GM06990 (cell line): ENCODE results near the gene LINC00305.
A peak's percentile ranks its signal among the peaks of the same experiment; 100 is the strongest.

Experiments
- DNase-seq: peaks from one replicate; pipeline ENCODE4 v3.0.0-alpha.2; 2011; ENCODE audit not compliant: insufficient read length; ENCODE audit errors: extremely low read depth
- H3K27me3 ChIP-seq: replicated peaks from 2 replicates; pipeline ENCODE4 v1.6.0; 2011; ENCODE audit warnings: low read length; ENCODE audit not compliant: control insufficient read depth, insufficient read depth
- H3K36me3 ChIP-seq: 2 replicates; pipeline ENCODE4 v1.5.1; 2011; ENCODE audit warnings: low read length; ENCODE audit not compliant: control insufficient read depth, insufficient read depth
- H3K4me3 ChIP-seq: replicated peaks from 2 replicates; pipeline ENCODE4 v1.5.1; 2011; ENCODE audit warnings: low read depth, mild to moderate bottlenecking, control low read depth, low read length
- TF ChIP-seq, protein P1 (sequence below): IDR thresholded peaks from 2 replicates; pipeline ENCODE4 v1.5.1; 2011; ENCODE audit warnings: low read length, control low read depth, mild to moderate bottlenecking, inconsistent platforms; ENCODE audit not compliant: insufficient read depth, poor library complexity, severe bottlenecking

LINC00305 gene

DNA sequence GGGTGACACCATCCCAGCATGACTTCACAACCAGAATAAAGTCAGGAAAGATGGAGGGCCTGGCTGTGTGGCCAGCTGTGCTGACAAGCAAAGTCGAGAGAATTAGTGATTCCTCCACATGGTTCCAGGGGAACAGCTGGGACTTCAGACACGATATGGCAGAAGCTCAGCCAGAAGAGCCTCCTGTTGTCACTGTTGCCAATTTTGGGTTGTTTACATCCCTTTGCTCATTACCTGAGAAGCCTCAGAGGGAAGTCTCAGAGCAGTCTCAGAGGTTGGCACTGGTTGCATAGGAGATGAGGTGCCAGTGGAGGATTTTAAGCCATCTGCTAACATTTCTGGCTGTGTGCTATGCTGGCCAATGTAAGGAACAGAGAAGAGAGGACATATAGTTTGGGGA is 16.0 kb downstream of the LINC00305 start:
- H3K36me3 ChIP-seq: no peaks in the 10 kb centered on the region
- no peak overlapping the region for H3K4me3 ChIP-seq
- TF ChIP-seq, protein P1, sequence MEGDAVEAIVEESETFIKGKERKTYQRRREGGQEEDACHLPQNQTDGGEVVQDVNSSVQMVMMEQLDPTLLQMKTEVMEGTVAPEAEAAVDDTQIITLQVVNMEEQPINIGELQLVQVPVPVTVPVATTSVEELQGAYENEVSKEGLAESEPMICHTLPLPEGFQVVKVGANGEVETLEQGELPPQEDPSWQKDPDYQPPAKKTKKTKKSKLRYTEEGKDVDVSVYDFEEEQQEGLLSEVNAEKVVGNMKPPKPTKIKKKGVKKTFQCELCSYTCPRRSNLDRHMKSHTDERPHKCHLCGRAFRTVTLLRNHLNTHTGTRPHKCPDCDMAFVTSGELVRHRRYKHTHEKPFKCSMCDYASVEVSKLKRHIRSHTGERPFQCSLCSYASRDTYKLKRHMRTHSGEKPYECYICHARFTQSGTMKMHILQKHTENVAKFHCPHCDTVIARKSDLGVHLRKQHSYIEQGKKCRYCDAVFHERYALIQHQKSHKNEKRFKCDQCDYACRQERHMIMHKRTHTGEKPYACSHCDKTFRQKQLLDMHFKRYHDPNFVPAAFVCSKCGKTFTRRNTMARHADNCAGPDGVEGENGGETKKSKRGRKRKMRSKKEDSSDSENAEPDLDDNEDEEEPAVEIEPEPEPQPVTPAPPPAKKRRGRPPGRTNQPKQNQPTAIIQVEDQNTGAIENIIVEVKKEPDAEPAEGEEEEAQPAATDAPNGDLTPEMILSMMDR: no peak
- no peaks in the 10 kb centered on the region for H3K27me3 ChIP-seq
- no peak for DNase-seq

DNA sequence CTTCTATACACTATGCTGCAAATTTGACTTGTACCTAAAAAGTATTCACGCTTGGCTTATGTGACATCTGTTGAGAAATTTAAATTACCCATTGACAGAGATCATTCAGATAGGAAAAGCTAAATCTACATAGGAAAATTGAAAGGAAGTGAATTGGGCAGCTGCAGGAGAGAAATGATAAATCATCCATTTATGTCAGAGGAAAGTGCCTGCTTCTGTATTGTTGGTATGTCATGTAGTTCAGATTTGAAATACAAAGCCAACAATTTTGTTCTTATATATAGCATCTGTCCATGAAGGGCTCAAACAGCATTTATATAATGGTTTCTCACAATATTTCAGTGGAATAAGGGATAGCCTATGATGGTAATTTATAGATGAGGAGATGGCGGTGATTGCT is 17.6 kb downstream of the LINC00305 start:
- Histone ChIP-seq H3K36me3 (no peaks in the 10 kb centered on the region), H3K27me3 (no peaks in the 10 kb centered on the region), H3K4me3 (no peak overlapping the region)
- TF ChIP-seq, protein P1: no peak
- no peak for DNase-seq

DNA sequence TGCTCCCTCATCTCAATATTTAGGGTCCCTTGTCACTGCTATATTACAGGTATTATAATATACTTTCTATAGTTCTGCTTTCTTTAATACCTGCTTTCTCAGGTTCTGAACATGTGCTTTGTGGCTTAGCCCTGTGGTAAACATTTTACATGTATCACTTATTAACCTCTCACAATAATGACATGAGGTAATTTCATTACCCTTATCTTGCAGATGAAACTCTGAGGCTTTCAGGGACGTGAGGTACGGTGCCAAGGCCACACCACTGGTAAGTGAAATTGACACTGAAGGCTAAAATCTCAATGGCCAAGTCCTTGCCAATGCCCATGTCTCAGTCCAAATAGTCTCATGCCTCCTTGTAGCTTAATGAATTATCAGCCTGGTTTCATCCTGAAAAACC is 21.7 kb downstream of the LINC00305 start:
- no peak overlapping the region for H3K4me3 ChIP-seq
- H3K27me3 ChIP-seq: no peaks in the 10 kb centered on the region
- TF ChIP-seq, protein P1: no peak
- no peaks in the 10 kb centered on the region for H3K36me3 ChIP-seq
- DNase-seq: no peak

DNA sequence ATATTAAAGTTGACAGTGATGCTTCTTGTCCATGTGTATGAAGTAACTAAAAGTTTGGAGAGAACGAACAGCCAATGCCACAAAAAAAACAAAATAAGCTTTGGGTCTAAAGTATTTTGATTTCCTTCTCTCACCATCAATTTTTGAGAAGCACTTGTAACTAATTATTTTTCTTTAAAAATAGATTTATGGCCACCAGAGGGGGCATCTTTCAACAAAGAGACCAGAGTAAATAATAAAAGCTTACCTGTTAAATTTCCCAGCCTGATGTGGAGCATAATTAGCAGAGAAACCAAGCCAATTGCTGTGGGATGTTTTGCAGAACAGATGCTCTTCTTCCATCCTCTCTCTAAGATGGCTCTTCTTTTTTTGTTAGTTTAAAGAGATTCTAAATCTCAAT is 29.0 kb downstream of the LINC00305 start:
- Histone ChIP-seq H3K27me3 (no peaks in the 10 kb centered on the region), H3K4me3 (no peak overlapping the region), H3K36me3 (no peaks in the 10 kb centered on the region)
- TF ChIP-seq, protein P1: peak; percentile 27
- no peak for DNase-seq

DNA sequence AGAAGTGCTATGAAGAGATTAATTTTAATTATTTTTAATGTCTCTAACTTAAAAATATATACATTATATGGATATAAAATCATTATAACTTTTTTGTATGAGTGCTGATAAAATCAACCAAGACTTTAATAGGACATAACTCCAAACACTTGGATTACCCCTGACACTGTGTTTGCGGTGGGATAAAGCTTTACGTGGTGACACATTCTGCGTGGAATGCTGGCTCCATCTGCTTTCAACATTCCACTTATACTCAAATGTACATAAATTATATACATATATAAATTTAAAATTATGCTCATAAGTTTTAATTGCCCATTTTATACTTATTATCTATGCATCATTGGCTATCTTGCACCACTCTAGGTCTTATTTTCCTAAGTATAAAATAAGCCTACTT is 30.5 kb downstream of the LINC00305 start:
- DNase-seq: no peak

DNA sequence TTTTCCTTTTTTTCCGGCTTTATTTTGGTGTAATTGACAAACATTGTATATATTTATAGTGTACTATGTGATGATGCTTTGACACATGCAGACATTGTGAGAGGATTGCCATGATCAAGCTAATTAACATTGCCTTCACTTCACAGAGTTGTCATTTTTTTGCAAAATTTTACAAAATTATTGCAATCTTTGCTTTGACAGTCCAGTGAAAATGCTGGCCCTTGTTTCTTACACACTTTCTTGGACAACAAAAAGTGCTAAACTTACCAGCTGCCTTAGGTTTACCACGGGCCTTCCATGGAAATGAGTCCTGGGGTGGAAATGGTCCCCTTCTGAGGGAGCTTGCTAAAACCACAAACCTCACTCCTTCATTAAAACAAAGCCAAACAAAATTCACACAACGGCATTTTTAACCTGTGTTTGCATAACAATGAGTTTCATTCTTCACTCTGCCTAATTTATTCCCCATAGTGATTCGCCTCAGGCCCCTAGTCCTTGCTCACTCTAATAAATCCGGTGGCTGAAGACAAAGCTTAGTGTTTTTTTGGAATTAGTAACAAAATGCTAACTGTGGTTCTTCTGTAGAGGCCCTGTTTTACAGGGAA is 32.2 kb downstream of the LINC00305 start:
- no peaks in the 10 kb centered on the region for H3K27me3 ChIP-seq
- no peak overlapping the region for H3K4me3 ChIP-seq
- no peaks in the 10 kb centered on the region for H3K36me3 ChIP-seq
- DNase-seq: no peak
- TF ChIP-seq, protein P1: no peak

More for the DNA sequence above, 30.5 kb downstream of the LINC00305 start:
- Histone ChIP-seq H3K27me3 (no peaks in the 10 kb centered on the region), H3K4me3 (no peak overlapping the region), H3K36me3 (no peaks in the 10 kb centered on the region)
- TF ChIP-seq, protein P1: no peak
